Left lobe of liver (tissue), 2 donors: Measurements from ENCODE around the gene IDH3A. TPM values are rescaled to one million over a fixed set of nuclear protein-coding genes. Genes with fewer than 3 reads are reported as not detected.
A peak's percentile ranks its signal among the peaks of the same experiment; 100 is the strongest.
"Not testable (repeated sequence)": the region's sequence is repeated elsewhere in the genome, so short reads cannot be mapped to it uniquely, and the experiment has no call there.

Experiments used
- ATAC-seq: fragments of 200-7000 bp; cut with Tn5 transposase; one replicate; pipeline ENCODE4 v1.9.1; 2020; ENCODE audit warnings: mild to moderate bottlenecking, moderate library complexity
- DNase-seq: peaks from one replicate; pipeline ENCODE4 v3.0.0-alpha.2; 2020; ENCODE audit warnings: low spot score
- total RNA-seq: library from RNA; stranded (reverse); gene quantifications from one replicate; pipeline ENCODE4 v1.2.1, GENCODE V29; 2021
- donor health status: DM: no; HTN: no; CAD: no; lungs with moderate emphysema.
- donor health status: DM: no; HTN: yes; CAD: no.

IDH3A gene
- total RNA-seq, 1 donor from 2014 or later = 29.4 TPM

DNA sequence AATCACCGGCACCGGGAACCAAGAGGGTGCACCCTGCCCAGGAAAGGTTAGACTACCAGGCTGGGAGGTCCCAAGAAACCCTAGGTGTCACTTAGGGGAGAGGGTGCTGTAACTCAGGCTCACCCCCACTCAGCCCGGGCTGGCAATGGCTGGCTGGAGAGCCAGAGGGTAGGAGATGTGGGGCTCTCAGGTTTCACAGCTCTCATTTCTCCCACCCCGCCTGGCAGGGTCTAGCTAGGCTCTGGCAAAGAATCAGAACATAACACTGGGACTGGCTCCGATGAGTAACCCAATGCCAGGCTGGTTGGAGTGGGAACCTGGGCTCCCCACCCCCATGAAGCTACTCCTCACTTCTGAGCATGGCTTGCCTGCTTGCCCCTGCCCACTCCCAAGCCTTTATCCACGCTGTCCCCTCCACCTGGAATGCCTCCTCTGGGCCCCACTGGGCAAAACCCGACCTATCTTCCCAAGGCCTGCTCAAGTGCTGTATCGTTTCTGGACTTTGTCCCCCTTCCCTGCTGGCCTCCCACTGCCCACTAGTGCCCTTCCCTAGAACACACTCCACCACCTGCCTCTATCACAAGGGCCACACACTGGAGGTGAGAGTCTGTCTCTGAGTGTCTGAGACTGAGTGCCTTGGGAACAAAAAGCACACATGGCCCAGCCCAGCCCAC lies 19.9 kb upstream of the IDH3A start:
- DNase-seq = no peak
- ATAC-seq = no peak

DNA sequence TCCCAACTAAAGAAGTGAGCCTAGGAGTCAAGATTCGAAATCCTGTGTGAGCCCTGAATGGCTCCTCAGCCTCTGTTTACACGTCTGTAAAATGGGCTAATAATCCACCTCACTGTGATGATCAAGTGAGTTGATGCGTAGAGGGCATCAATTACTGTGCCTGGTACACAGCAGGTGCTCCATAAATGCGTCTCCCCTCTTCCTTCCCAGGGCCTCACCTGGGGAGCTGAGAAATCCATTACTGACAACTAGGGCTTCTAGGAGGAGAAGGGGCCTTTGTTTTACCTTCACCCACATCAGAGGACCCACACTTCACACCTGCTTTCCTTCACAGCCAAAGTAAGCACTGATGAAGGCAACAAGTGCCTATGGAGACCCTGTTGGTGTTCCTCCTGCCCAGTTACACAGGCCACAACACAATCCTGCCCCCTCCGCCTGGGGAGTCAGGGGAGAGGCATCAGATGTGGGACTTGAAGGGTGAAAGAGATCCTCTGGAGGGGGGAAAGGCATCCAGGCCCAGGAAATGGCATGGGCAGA lies 19.3 kb upstream of the IDH3A start:
- no peak for DNase-seq
- no peak for ATAC-seq

DNA sequence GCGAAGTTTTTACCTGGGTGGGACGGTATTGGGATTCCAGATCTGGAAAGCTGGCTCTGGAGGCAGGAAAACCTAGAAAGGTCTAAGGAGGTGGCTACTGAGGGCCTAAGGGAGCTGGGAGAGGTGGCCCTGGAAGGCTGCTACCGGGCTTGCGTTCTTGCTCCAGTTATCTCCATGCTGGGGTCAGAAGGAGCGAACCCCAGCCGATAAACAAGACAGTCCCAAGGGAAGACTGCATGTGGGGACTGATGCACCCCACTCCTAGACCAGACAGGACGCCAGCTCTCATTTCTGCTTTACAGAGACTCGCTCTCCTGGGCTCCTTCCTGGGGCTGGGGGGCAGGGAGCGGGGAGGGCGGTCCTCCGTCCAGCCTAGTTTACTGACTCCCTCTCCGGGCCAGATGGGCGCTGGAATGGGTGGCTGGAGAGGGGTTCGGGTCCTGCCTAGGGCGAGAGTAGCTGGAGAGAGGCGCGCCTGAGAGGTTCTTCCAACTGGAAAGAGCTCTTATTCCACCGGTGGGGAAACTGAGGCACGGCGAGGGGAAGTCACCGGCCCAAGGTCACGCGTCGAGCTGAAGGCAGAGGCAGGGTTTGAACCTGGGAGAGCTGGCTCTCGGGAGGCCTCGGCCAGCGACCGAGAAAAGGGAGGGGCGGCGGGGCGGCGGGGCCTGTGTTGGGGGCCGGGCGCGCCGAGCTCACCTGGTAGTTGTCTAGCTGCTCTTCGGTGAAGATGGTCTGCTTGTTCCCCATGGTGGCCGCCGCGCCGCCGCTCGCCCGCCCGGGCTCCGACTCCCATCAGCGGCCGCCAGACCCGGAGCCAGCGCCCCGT lies 18.5 kb upstream of the IDH3A start:
- ATAC-seq (no peak), DNase-seq (no peak)

DNA sequence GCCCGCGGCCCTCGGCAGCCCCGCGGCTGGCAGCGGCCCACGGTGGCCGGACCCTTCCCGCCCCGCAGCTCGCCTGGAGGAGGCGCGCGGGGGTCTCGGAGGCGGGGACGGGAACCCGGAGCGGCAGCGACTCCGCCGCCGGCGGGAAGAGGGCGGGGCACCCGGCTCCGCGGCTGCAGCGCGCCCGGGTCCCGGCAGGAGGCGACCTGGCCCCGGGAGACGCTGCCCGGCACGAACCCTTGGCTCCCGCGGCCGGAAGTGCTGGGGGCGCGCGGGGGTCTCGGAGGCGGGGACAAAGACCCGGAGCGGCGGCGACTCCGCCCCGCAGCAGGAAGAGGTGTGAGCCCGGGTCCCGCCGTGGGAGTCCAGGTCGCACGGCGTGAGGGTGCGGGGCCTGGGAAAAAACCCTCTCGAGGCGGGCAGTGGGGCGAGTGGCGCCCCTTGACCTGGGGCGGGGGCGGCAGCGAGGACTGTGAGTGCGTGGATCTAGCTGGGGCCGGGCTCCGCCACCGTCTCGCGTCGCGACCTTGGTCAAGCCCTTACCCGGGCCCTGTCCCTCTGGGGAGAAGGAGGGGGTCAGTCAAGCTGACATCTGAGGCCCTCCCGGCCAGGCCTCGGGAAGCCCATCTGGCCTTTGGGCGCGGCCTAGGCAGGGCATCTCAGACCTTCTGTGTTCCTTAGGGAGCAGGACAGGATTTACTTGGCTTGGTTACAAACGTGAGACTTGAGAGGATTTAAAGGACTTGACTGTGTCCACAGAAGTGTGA lies 17.7 kb upstream of the IDH3A start, which contains the start of gene CIB2:
Gene CIB2 (minus strand): TSS at position 151 of the 767 bp plus-strand sequence. CDS start 230 bp downstream, outside the sequence.
- DNase-seq = peak; percentile 76

DNA sequence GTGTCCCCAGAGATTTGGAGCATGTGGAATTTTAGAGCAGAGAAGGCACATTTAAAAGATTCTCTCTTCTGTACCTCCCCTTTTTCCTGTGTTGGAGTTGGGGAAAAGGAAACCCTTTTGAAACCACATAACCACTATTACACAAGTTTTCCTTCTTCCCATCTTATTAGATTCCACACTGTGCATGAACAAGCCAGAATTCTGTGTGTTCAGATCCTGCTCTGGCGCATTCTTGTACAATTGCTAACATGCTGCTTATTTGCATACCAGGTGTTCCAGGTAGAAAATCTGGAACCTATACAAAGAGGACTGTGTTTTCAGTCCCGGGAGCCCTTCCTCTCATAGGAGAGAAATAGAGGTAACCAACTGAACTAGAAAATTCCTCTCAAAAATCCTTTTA lies 15.4 kb upstream of the IDH3A start:
- ATAC-seq (no peak), DNase-seq (no peak)

More for the DNA sequence above, 17.7 kb upstream of the IDH3A start, which contains the start of gene CIB2:
- peak; percentile 97 for ATAC-seq

DNA sequence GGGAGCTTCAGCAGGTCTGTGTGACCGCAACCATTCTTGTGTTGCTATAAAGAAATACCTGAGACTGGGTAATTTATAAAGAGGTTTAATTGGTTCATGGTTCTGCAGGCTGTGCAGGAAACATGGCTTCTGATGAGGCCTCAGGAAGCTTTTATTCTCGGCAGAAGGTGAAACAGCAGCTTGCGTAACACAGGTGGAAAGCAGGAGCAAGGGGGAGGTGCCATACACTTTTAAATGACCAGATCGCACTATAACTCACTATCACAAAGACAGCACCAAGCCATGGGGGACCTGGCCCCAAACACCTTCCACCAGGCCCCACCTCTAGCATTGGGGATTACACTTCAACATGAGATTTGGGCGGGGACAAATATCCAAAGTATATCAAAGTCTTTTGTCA lies 9.6 kb upstream of the IDH3A start:
- ATAC-seq = peak; percentile 52
- DNase-seq = no peak

DNA sequence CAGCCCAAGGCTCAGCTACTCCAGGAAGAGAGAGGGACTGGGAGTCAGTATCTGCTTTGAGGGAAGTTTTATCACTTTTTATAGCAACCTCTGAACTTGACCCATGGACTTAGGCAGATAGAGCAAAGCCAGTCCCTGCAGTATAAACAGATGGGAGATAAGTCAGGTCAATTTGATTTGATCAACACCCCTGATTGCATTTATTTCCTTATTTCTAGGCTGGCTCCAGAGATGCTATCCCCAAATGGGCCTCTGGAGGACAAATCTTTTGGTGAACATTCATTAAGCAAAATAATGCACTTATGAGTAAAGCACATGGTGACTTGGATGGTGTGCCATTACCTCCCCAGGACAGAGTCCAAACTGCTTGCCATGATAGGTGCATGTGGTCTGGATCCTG lies 8.9 kb upstream of the IDH3A start:
- DNase-seq (no peak), ATAC-seq (peak; percentile 95)

DNA sequence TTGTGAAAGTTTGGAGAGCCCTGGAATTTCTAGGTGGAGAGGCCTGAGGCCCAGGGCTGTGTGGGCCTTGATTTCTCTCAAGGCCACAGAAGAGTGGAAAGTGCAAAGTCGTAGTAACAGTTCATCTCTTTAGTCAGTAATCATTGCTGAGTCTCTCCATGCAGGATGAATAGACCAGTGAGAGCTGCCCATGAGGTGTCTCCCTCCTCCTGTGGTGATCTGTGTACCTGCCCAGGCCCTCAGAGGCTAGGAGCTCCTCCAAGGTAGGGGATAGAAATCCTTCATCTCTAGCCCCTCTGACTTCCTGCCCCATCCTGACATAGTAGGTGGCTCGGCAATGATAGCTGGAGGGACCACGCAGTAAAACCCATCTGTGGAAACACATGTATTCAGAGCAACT lies 6.8 kb upstream of the IDH3A start:
- ATAC-seq = no peak
- no peak for DNase-seq

DNA sequence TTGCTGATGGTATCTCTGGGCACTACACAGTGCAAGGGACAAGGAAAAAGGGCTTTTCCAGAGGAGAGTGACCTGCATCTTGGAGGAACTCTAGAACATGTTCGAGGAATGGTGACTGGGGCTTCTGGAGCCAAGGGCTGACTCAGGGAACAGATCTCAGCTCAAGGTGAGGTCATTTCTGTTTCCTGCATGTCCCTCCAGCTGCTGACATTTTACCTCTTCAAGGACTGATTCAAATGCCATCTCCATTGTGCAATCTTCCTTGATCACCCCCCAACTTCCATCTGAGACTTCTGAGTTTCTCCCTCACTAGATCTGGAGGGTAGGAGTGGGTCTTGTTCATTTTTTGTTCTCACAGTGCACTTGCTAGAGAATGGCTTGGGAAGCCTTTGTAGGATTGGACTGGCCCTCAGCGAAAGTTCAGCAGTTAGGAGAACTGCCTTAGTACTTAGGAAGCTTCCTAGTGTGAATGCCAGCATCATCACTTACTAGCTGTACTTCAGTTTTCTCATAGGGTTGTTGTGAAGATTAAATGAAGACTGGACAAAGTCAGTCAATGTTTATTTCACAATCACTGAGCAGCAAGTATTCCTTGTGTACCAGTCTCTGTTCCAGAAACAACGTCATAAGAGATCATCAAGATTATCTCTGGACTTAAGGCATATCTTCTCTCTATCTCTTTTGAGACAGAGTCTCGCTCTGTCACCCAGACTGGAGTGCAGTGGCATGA lies 2.6 kb upstream of the IDH3A start:
- DNase-seq (no peak), ATAC-seq (no peak)

DNA sequence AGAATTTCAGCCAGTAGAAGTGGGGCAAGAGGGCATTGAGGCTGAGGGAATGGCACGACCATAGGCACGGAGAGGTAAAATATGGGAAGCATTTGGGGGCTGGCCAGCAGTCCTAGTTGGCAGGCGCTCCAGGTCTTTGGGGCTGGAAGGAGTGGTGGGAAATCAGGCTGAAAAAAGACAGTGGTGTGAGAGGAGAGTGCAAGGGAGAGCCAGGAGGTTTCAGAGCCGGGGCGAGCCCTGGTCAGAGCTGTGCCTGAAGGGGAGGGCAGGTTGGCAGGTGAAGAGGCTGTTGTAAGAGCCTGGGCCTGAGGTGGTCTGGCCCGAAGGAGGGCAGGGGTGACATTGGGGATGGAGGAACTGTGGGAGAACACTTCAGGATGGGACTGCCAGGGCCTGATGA lies 1.6 kb upstream of the IDH3A start:
- ATAC-seq = no peak
- no peak for DNase-seq

DNA sequence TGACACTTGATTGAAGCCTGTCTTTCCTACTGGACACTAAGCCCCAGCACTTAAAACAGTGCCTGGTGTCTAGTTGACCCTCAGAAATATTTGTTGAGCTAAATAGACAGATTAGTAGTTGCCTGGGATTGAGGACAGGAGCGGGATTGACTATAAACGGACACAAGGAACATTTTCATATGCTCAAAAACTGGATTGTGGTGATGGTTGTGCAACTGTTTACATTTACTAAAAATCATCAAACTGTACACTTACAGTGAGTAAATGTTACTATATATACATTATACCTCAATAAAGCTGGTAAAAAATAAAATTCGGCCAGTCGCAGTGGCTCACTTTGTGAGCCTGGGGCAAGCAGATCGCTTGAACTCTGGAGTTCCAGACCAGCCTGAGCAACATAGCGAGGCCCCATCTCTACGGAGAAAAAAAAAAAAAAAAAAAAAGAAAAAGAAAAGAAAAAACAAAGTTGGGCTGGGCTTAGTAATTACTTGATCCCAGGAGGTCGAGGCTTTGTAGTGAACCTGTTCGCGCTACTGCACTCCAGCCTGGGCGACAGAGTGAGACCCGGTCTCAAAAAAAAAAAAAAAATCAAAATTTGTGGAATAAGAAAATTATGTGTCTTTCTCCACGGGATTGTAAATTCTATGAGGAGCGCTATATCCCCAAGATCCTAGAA lies 632 bp upstream of the IDH3A start:
- ATAC-seq (no peak), DNase-seq (no peak)

DNA sequence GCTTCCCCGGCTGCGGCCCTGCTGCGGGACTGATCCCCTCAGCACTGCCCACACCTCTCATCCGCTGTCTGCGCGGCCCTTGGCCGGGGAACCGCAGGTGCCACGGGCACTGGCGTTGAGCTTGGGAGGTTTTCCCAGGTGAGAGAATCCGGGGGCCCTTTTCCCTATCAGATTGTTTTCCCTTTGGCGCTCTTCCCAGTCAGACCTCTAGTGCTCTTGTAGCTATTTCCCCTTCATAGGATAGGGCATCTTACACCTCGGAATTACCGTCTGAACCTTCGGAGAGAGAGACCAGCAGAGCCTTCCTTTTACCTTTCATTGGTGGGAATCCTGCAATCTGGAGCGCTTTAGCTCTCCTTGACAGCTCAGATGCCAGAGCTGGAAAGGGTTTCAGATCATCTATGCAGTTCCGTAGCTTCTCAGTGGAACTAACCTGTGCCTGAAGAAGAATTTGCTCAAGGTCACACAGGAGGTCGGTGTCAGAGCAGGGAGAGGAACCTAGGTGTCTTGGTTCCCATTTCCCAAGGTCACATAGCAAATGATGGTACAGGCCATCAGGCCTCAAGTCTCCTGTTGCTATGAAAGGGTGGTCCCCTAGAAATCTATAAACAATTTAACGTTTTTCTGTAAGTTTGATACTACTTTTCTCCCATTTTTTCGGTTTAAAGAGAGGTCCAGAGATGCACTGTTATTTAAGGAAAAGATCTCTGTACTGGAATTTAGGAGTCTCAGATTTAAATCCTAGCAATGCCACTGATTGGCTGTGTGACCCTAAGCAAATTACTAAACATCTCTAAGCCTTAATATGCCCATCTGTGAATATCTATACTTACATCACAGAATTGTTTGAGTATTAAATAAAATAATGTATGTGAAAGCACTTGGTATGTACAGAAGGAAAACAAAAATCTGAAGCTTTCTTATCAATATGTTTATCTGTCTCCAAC lies 916 bp downstream of the IDH3A start:
- DNase-seq (no peak), ATAC-seq (no peak)

DNA sequence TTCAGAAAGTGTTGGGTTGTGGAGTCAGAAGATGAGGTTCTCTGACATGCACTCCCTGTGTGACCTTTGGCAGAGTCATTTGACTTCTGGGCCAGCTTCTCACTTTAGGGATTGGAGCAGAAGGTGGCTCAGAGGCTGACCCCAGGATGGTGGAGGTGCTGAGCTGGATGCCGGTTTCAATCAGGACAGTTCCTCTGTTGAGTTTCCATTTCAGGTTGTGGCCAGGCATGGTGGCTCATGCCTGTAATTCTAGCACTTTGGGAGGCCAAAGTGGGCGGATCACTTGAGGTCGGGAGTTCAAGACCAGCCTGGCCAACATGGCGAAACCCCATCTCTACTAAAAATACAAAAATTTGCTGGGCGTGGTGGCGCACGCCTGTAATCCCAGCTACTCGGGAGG lies 1.9 kb downstream of the IDH3A start:
- DNase-seq, ATAC-seq: not testable (repeated sequence)

DNA sequence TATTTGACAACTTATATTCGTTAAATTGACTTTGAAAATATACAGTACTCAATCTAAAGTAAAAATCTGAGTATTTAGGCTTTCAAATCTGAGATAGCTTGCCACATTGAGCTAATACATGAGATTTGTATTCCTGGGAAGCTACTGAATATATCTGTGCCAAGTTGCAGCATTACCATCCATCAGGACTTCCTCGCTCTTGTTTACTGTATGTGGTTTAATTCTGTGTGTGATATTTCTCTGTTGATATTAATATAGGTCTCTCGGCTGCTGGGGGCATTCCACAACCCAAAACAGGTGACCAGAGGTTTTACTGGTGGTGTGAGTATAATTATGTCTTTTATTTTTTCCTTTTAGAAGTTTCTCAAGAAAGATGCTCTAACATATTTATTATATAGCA lies 5.8 kb downstream of the IDH3A start:
- DNase-seq = no peak
- no peak for ATAC-seq

DNA sequence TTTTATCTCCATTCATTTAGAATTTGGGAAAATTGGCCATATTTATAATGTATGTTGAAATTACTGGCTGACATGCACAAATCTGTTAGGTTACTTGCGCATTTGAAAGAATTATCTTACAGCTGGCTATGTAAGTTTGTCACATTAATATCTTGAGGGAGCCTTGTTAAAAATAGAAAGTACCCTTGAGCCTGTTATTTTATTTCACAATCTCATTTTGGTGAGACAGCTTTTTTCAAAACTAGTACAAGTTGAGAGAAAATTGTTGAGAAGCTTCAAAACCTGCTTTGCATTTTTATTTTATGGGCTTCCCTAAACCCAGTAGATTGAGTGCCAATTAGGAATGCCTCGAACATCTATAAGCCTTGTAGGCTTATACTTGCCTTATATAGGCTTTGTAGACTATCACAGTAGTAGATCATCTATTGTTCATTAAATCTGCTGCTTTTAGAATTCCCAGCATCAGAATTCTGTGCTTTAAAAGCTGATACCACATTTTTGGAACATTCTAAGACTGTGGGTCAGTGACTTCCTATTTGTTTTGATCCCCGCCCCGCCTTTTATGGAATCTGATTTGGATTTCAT lies 6.3 kb downstream of the IDH3A start:
- ATAC-seq (no peak), DNase-seq (no peak)

DNA sequence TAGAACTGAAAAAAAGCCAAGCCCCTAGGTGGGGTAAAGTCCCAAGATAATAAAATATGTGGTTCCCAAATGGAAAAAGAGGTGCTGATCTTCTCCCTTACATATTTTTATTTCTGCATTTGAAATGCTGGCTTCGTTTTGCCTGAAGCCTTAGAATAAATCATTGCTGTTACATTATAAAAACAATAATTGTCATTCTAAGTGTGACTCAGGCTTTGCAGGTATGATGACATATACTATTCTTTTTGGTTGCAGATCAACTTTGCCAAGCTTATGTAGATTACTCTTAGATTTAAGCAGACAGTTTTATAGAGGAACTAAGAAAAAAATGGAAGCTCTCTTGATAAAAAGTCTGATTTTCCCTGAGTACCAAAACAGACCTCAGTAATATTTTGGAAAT lies 7.5 kb downstream of the IDH3A start:
- no peak for ATAC-seq

DNA sequence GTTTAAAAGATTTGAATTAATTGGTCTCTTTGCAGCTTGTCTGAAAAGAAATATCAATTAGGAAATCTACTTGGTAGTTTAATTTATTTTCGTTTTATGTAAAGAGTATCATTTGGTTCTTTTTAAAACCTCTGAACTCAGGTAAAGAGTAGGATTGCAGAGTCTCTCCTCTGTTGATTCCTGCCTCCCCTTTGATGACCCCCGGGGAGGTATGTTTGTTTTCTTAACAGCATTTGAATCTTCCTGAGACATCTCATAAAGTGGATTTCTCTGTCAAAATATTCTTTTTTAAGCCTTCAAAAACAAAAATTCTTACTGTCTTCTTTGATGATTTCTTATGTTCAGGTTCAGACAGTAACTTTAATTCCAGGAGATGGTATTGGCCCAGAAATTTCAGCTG lies 8.0 kb downstream of the IDH3A start:
- no peak for DNase-seq

More for the DNA sequence above, 7.5 kb downstream of the IDH3A start:
- DNase-seq = no peak

DNA sequence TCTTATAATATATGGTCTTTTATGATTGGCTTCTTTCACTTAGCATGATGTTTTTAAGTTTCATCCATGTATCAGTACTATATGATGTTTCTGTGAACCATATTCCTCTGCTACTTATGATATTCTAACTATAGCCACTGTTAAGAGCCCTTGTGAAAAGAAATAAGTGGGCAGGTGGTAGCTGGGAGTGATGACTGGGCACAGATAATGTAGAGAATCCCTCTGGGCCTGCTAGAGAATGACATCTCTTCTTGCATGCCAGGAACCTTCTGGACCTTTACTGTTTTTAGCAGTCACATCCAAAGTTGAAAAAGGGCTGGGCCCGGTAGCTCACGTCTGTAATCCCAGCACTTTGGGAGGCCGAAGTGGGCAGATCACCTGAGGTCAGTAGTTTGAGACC lies 10.2 kb downstream of the IDH3A start:
- ATAC-seq = no peak
- no peak for DNase-seq

More for the DNA sequence above, 8.0 kb downstream of the IDH3A start:
- ATAC-seq = no peak
